GM08714 (cell line): Measurements from ENCODE around the gene IQSEC1.

Experiments used
- H3K4me3 ChIP-seq: fragments of 200-500 bp; sonication (Bioruptor generic); 2 replicates; pipeline ENCODE4 v1.5.1; 2014; ENCODE audit warnings: mild to moderate bottlenecking, low read length, inconsistent platforms
- ZNF274 ChIP-seq: IDR thresholded peaks from 2 replicates; pipeline ENCODE4 v1.6.1; 2012; ENCODE audit warnings: mild to moderate bottlenecking, low read depth, low read length

IQSEC1 gene

GRCh38 chr3:12946649-12947316 is 126.4 kb downstream of the IQSEC1 start:
- no peak for TF ChIP-seq ZNF274
- H3K4me3 ChIP-seq = no peak overlapping the region

DNA sequence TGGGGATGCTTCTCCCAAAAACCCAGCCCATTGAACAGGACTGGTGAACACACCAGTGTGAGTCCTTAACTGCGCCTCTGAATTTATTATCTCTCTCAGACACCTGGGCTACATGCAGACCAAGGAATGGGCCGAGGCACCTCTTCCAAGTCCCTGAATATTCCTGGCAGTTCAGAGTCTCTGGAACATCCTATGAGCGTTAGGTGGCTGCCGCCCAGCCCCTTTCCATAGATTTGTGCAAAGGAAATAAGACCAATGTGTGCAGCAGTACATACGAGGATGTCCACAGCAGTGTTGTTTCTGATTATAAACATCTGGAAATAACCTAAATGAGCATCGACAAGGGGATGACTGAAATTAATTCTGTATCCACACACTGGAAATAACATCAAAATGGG is 127.0 kb downstream of the IQSEC1 start:
- TF ChIP-seq ZNF274 = no peak
- no peak overlapping the region for H3K4me3 ChIP-seq

- TF ChIP-seq ZNF274 = no peak
- no peak overlapping the region for H3K4me3 ChIP-seq
These were observed 128.4 kb downstream of the IQSEC1 start for GRCh38 chr3:12944849-12945248.

DNA sequence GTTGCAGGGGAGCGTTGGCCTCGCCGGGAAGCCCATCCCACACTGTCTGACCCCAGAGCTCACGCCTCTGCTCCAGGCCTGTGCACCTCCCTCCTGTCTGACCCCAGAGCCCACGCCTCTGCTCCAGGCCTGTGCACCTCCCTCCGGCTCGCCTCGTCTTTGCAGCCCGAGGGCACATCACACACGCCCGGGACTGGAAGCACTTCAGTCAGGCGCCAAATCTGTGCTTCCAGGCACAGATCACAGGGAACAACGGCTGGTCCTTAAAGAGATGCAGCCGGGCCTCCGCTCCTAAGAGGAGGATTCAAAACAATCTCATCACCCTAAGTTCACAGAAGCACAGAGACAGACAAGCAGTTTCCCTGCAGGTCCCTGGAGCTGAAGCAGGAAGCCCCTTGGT is 128.8 kb downstream of the IQSEC1 start:
- TF ChIP-seq ZNF274 = no peak
- H3K4me3 ChIP-seq = no peak overlapping the region

DNA sequence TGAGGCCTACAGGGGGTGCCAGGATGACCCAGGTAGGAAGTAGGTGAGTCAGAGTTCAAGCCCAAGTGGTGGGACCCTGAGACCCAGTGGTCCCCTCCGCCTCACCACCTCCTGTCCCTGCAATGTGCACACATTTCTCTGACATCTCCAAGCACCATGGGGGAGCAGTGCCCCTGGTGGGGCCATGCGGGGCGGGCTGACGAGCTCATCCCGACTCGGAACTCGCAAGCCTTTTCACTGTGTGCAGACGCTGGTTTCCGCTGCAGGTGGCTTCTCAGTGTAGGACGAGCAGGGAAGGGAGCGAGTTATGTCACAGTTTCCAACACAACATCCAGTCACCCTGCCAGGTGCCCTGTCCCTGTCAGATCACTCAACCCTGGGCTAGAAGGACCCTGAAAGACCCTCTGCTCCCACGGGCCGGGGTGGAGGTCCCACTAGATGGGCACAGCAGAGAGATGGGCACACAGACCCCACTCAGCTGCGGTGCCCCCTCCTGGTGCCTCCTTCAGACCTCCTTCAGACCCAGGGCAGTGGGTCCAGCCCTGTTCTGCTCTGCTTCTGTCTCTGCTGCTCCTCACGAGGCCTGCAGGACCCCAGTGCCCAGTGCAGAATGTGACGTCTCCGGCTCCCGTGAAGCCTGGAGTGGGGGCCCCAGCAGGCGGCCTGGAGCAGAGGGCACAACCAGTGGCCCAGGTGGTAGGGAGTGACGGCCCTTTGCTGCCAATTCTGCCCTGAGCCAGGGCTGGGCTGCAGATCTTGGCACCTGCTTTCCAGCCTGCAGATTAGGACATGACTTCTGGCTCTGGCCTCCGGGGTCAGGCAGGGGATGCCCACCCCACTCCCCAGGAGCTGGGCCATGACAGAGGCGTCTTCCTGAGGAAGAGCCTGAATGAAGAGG is 129.9 kb downstream of the IQSEC1 start:
- no peak for TF ChIP-seq ZNF274

DNA sequence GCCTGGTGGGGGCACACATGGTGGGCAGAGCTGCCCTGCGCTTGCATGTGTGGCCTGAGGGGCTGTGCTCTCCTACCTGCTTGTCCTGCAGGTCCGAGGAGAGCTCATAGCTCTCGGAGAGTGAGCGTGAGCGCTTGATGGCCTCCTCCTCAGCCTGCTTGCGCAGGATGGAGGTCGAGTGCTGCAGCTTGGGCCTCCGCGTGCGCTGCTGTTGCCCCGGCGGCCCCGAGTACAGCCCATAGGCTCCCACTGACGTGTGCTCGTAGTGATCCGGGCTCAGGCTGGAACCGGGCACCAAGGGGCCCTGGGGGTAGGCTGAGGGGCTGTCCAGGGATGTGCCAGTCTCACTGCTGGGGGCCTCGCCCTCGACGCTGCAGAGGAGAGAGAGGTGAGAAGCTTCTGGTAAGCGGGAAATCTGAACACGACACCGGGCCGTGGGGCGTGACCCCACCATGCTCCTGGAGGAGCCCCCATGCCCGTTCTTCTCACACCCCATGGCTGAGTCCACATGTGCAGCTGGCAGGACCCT is 131.7 kb downstream of the IQSEC1 start:
- TF ChIP-seq ZNF274 = no peak

More for the DNA sequence above, 129.9 kb downstream of the IQSEC1 start:
- H3K4me3 ChIP-seq = no peak overlapping the region

DNA sequence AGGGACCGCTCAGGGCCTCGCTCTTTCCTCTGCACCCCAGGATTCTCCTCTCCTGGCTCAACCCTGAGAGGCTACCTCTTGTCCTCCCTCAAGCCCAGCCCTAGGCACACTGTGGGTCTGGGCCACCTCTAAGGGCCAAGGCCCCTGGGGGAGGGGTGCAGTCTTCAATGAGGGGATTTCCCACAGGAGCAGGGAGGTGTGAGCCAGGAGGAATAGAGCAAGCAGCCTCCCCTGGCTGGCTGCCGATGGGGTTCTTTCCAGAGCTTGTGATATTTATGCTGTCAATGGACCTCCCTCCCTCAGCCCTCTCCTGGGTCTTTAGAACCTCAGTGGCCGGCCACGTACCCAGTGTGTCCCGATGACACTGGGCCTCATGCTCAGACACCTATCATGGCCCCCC is 132.4 kb downstream of the IQSEC1 start:
- TF ChIP-seq ZNF274 = no peak

More for the DNA sequence above, 131.7 kb downstream of the IQSEC1 start:
- H3K4me3 ChIP-seq = no peak overlapping the region

DNA sequence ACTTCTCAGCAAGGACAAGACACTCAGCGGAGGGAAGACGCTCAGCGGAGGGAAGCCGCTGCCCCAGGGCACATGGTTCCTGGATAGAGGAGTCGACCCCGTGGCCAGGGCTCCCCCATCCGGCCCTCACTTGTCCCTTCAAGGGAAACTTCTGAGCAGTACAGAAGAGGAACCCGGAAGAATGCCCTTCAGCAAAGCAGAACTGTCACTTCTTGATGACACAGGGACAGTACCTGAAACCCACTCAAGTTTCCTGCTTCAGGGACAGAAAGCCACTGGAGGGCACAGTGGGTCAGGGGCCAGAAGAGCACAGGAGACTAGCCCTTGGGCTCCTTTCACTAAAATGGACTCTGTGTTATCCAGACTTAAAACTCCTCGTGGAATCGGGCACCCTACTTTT is 134.1 kb downstream of the IQSEC1 start:
- H3K4me3 ChIP-seq = no peak overlapping the region
- no peak for TF ChIP-seq ZNF274

More for the DNA sequence above, 132.4 kb downstream of the IQSEC1 start:
- H3K4me3 ChIP-seq = no peak overlapping the region

DNA sequence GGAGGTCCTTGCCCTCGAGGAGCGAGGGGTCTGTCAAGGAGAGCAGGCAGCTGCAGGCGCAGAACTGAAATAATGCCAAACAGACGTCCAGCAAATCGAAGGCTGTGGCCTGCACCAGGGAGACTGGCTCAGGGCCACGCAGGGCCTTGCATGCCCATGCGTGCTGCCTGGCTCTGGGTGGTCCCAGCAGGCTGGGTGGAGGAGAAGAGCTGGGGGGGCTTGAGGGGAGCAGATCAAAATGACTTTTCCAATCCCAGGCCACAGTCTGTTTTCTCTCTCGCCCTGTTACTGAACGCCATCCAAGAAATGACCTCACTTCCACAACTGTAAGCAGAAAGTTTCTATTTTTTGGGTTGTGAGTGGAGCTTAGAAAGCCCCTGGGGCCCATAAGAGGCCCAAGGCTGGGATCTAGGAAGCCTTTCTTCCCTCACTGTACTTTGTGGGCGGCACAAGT is 134.9 kb downstream of the IQSEC1 start:
- no peak overlapping the region for H3K4me3 ChIP-seq
- TF ChIP-seq ZNF274 = no peak

DNA sequence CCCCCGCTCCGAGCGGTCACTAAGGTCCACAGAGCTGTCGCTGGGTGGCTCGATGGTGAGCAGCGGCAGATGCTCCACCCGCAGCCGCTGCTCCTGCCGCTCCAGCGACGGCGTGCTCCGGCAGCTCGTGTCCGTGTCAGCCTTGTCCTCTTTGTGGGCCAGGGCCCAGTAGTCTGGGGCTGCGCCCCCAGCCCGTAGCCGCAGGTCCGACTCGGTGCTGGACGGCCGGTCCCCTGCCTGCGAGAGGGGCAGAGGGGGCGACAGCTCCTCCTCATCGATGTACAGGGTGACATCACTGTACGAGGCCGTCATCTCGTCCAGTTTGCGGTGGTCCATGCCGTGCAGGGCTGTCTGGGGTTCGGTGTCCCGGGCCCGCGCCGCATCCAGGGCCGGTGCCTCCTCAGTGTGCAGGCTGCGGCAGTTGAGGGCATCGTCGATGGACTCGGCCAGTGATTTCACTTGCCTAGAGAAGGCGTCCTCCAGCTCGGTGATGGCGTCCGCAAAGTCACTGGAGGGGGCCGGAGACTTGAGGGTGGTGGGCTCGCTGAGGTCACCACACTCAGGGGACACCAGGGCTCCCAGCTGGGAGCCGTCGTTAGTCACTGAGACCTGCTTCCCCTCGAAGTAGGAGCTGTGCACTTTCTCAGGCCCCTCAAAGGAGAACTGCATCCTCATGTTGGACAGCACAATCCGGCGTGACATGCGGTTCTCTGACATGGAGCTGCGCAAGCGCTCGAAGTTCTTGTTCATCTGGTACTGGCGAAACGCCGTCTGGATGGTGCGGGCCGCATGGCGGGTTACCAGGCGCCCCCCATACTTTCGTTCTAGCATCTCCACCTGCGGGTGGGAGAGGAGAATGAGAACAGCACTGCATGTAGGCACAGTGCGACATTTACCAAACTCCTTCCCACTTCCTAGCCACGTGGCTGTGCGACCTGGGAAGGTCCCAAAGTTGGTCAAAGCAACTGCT is 137.1 kb downstream of the IQSEC1 start:
- H3K4me3 ChIP-seq = no peak overlapping the region
- no peak for TF ChIP-seq ZNF274

GRCh38 chr3:12935023-12935860 is 138.0 kb downstream of the IQSEC1 start:
- no peak for TF ChIP-seq ZNF274

DNA sequence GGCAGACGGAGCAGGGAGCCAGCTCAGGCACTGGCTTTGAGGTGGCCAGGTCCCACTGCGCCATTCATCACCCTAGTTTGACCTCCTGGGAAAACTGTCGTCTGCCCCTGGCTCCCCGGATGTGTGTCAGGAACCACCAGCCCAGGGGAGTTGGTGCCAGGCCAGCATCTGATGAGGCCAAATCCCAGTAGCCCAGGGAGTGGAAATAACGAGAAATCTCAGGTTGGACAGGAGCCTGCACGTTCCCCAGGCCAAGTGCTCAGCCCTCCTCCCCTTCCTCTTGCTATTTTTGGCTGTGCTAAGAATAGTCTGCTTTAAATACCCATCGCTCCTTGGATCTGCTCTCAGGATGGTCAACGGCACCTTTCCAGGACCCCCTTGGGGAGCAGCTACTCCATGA is 138.8 kb downstream of the IQSEC1 start:
- TF ChIP-seq ZNF274 = no peak
- no peak overlapping the region for H3K4me3 ChIP-seq

More at GRCh38 chr3:12935023-12935860, 138.0 kb downstream of the IQSEC1 start:
- no peak overlapping the region for H3K4me3 ChIP-seq

DNA sequence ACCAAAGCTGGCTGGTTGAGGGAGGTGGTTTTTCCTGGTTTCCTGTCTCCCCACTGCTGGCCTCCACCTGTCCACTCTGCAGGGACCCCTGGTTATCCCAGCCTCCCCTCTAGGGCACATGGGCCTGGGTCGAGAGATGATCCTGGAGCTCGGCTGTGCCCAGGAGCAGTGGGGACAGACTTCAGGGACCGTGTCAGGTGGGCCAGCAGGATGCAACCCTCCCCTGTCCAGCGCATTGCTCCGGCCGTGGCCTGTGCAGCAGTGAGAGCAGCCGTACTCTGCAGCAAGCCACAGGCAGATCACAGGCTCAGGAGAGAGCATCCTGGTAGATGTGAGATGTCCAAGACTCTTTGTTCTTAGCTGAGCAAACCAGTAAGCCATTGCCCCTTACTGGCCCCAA is 139.3 kb downstream of the IQSEC1 start:
- no peak for TF ChIP-seq ZNF274
- H3K4me3 ChIP-seq = no peak overlapping the region

GRCh38 chr3:12932754-12933153 is 140.5 kb downstream of the IQSEC1 start:
- no peak overlapping the region for H3K4me3 ChIP-seq
- TF ChIP-seq ZNF274 = no peak
